K562 (cell line): Measurements from ENCODE around the gene DAO. TPM values are rescaled to one million over a fixed set of nuclear protein-coding genes. Genes with fewer than 3 reads are reported as not detected.

ENCODE experiments used
- ATF1 ChIP-seq, 2 experiments: fragments of 450-650 bp in 1 of 2; IDR thresholded peaks; 2 replicates each; pipeline ENCODE4 v1.6.1; 2016; ENCODE audit warnings: missing compliant biosample characterization in 1 of 2, missing genetic modification characterization in 1 of 2
- BRF1 ChIP-seq: IDR thresholded peaks from 3 replicates; pipeline ENCODE4 v1.6.1; 2011; ENCODE audit warnings: borderline replicate concordance, mild to moderate bottlenecking; ENCODE audit not compliant: insufficient read length; ENCODE audit errors: extremely low read depth
- CGGBP1 ChIP-seq: fragments of 250-450 bp; sonication (Bioruptor Pico); IDR thresholded peaks from 2 replicates; pipeline ENCODE4 v1.9.0; 2021; ENCODE audit warnings: mild to moderate bottlenecking
- CREM ChIP-seq: IDR thresholded peaks from 2 replicates; pipeline ENCODE4 v1.6.1; 2014; ENCODE audit warnings: antibody characterized with exemption, low read depth
- GATAD2B ChIP-seq: fragments of 450-650 bp; IDR thresholded peaks from 2 replicates; pipeline ENCODE4 v1.6.1; 2017; ENCODE audit warnings: mild to moderate bottlenecking, borderline replicate concordance
- GTF2F1 ChIP-seq: IDR thresholded peaks from 2 replicates; pipeline ENCODE4 v1.6.1; 2011; ENCODE audit warnings: low read depth, low read length, improper control_type of control experiment
- HDAC6 ChIP-seq: IDR thresholded peaks from 2 replicates; pipeline ENCODE4 v1.6.1; 2012; ENCODE audit warnings: low read depth, mild to moderate bottlenecking, control low read depth, inconsistent platforms, low read length, moderate library complexity
- MXI1 ChIP-seq: IDR thresholded peaks from 2 replicates; pipeline ENCODE4 v1.6.1; 2011; ENCODE audit warnings: low read depth, mild to moderate bottlenecking, improper control_type of control experiment, low read length
- NFATC3 ChIP-seq: fragments of 450-650 bp; IDR thresholded peaks from 2 replicates; pipeline ENCODE4 v1.6.1; 2017; ENCODE audit warnings: mild to moderate bottlenecking
- NFXL1 ChIP-seq: fragments of 450-650 bp; formaldehyde crosslinking; IDR thresholded peaks from 2 replicates; pipeline ENCODE4 v1.4.0; 2021; ENCODE audit warnings: mild to moderate bottlenecking
- NR2C1 ChIP-seq, 2 experiments: fragments of 450-650 bp; IDR thresholded peaks; 2 replicates each; pipeline ENCODE4 v1.6.1; 2017; ENCODE audit warnings: mild to moderate bottlenecking in 2 of 2, antibody characterized with exemption in 1 of 2, inconsistent platforms in 1 of 2, missing compliant biosample characterization in 1 of 2, missing genetic modification characterization in 1 of 2
- OTX1 ChIP-seq: fragments of 450-650 bp; formaldehyde crosslinking; IDR thresholded peaks from 2 replicates; pipeline ENCODE4 v1.4.0; 2022; ENCODE audit warnings: mild to moderate bottlenecking
- PHTF2 ChIP-seq: fragments of 250-450 bp; sonication (Bioruptor Pico); IDR thresholded peaks from 2 replicates; pipeline ENCODE4 v1.5.0; 2021; ENCODE audit warnings: mild to moderate bottlenecking
- POLR2AphosphoS2 ChIP-seq: IDR thresholded peaks from 2 replicates; pipeline ENCODE4 v1.6.1; 2012; ENCODE audit warnings: low read length, improper control_type of control experiment
- RNF2 ChIP-seq: sonication (generic); IDR thresholded peaks from 2 replicates; pipeline ENCODE4 v1.6.1; 2016
- SAFB ChIP-seq: fragments of 200-400 bp; formaldehyde crosslinking; IDR thresholded peaks from 2 replicates; pipeline ENCODE4 v1.6.1; 2017; ENCODE audit warnings: low read depth, low read length, borderline replicate concordance
- SMARCC2 ChIP-seq: fragments of 450-650 bp; IDR thresholded peaks from 2 replicates; pipeline ENCODE4 v1.6.1; 2017; ENCODE audit warnings: antibody characterized with exemption, moderate library complexity, mild to moderate bottlenecking, low read depth
- TAL1 ChIP-seq: fragments of 450-650 bp; IDR thresholded peaks from 2 replicates; pipeline ENCODE4 v1.6.1; 2016; ENCODE audit warnings: mild to moderate bottlenecking
- ZBED1 ChIP-seq: IDR thresholded peaks from 2 replicates; pipeline ENCODE4 v1.6.1; 2014
- ZFP1 ChIP-seq: fragments of 450-650 bp; formaldehyde crosslinking; IDR thresholded peaks from 2 replicates; pipeline ENCODE4 v1.4.0; 2020; ENCODE audit warnings: mild to moderate bottlenecking, mixed read lengths
- ZNF12 ChIP-seq: sonication (generic); formaldehyde crosslinking; IDR thresholded peaks from 2 replicates; pipeline ENCODE4 v1.4.0; 2020; ENCODE audit warnings: mild to moderate bottlenecking, missing genetic modification reagents
- ZNF449 ChIP-seq: fragments of 250-450 bp; sonication (Bioruptor Pico); IDR thresholded peaks from 2 replicates; pipeline ENCODE4 v1.8.0; 2022; ENCODE audit warnings: moderate library complexity, mild to moderate bottlenecking, inconsistent platforms
- polyA plus RNA-seq, 8 experiments: library from polyadenylated mRNA; depleted of rRNA in 4 of 8; stranded (reverse) in 5 of 8; unstranded in 3 of 8; fragments of >200 nt; fragmentation: Nextera tagmentation in 2 of 8; fragmentation: Illumina TruSeq in 1 of 8; extraction: Ambion mirVana in 2 of 8; extraction: Trizol in 1 of 8; gene quantifications; 2 replicates each; pipeline versions ENCODE4 v1.2.1 to v1.2.3, GENCODE V29; 2011 to 2014; ENCODE audit warnings: inconsistent platforms in 1 of 8, missing spikeins in 1 of 8
- total RNA-seq, 7 experiments: library from RNA; depleted of rRNA in 6 of 7; stranded (reverse); fragments of >200 nt in 6 of 7; fragmentation: Illumina TruSeq in 2 of 7; extraction: Trizol in 2 of 7; gene quantifications; 2 replicates each; pipeline versions ENCODE4 v1.2.1 to v1.2.3, GENCODE V29; 2011 to 2021; ENCODE audit warnings: low replicate concordance in 1 of 7
- TF ChIP-seq, protein P1 (sequence below): IDR thresholded peaks from 3 replicates; pipeline ENCODE4 v1.6.1; 2011; ENCODE audit warnings: borderline replicate concordance, mild to moderate bottlenecking, moderate library complexity; ENCODE audit not compliant: insufficient read length; ENCODE audit errors: extremely low read depth
- TF ChIP-seq, protein P2 (sequence below): IDR thresholded peaks from 3 replicates; pipeline ENCODE4 v1.6.1; 2011; ENCODE audit warnings: borderline replicate concordance, mild to moderate bottlenecking; ENCODE audit not compliant: insufficient read length, insufficient read depth

DAO gene
- total and polyA plus RNA-seq, 9 of the 15 experiments (the other 6 are each of a cell fraction or from before 2014, with no cell fraction given), result not detected

DNA sequence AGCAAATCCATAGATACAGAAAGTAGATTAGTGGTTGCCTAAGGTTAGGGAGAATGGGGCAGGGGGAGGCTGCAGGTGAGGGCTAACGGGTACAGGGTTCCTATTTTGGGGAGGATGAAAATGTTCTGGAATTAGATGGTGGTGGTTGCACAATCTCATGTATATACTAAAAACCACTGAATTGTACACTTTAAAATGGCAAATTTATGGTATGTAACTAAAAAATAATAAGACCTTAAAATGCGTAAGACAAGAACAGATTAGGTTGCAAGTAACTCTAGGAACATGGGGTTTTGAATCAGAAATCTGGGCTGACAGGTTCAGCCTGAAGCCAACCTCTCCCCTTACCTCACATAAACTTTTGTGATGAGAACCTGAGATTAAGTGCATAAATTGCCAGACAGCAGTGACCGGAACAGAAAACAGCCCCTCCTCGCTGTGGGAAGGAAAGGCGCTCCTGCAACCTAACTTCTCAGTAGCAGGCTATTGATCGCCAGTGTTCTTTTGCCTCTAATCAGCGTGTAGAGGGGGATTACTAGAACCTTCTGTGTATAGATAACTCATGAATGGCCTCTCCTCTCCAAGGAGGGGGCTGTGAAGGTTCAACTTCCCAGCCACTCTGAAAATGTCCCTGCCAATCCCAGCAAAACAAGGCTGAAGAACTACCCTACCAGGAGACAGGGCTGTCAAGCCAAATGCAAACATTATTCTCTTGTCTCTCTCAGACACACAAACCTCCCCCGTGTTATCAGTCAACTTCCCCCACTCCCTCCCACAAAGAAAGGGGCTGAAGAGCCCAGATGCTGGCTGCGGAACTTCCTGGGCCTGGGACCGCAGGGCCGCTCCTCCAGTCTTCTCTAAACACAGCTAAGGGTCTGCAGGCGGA, 24.4 kb upstream of the DAO start (continued):
- TF ChIP-seq ZNF449 (CRISPR knock-in tag) (no peak), RNF2 (peak; percentile 92), HDAC6 (no peak), NFATC3 (no peak), BRF1 (no peak), CREM (peak; percentile 67), ZBED1 (0 out of 2 replicates have a peak, but pooled peaks have one; percentile 25), SMARCC2 (peak; percentile 89; the same call in 1 of the 2 replicates), NFXL1 (CRISPR knock-in tag) (no peak), TAL1 (peak; percentile 94), GATAD2B (no peak), SAFB (no peak), OTX1 (CRISPR knock-in tag) (no peak), MXI1 (no peak), ATF1 (CRISPR knock-in tag; IDR thresholded peaks at IDR 0.05) (no peak), ATF1 (tag; IDR thresholded peaks at IDR 0.05) (peak; percentile 65), NR2C1 (IDR thresholded peaks at IDR 0.05) (0 out of 2 replicates have a peak, but pooled peaks have one; percentile 30), NR2C1 (tag; IDR thresholded peaks at IDR 0.05) (no peak; the same call in 1 of the 2 replicates), CGGBP1 (CRISPR knock-in tag) (no peak), ZNF12 (no peak), POLR2AphosphoS2 (no peak), PHTF2 (CRISPR knock-in tag) (no peak), GTF2F1 (no peak), ZFP1 (CRISPR knock-in tag) (no peak)
- TF ChIP-seq, protein P1, sequence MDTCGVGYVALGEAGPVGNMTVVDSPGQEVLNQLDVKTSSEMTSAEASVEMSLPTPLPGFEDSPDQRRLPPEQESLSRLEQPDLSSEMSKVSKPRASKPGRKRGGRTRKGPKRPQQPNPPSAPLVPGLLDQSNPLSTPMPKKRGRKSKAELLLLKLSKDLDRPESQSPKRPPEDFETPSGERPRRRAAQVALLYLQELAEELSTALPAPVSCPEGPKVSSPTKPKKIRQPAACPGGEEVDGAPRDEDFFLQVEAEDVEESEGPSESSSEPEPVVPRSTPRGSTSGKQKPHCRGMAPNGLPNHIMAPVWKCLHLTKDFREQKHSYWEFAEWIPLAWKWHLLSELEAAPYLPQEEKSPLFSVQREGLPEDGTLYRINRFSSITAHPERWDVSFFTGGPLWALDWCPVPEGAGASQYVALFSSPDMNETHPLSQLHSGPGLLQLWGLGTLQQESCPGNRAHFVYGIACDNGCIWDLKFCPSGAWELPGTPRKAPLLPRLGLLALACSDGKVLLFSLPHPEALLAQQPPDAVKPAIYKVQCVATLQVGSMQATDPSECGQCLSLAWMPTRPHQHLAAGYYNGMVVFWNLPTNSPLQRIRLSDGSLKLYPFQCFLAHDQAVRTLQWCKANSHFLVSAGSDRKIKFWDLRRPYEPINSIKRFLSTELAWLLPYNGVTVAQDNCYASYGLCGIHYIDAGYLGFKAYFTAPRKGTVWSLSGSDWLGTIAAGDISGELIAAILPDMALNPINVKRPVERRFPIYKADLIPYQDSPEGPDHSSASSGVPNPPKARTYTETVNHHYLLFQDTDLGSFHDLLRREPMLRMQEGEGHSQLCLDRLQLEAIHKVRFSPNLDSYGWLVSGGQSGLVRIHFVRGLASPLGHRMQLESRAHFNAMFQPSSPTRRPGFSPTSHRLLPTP, result no peak
- TF ChIP-seq, protein P2, sequence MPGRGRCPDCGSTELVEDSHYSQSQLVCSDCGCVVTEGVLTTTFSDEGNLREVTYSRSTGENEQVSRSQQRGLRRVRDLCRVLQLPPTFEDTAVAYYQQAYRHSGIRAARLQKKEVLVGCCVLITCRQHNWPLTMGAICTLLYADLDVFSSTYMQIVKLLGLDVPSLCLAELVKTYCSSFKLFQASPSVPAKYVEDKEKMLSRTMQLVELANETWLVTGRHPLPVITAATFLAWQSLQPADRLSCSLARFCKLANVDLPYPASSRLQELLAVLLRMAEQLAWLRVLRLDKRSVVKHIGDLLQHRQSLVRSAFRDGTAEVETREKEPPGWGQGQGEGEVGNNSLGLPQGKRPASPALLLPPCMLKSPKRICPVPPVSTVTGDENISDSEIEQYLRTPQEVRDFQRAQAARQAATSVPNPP, result no peak
